GM21786 (cell line): Measurements from ENCODE around the gene CDY2A.
"Not testable (repeated sequence)": the region's sequence is repeated elsewhere in the genome, so short reads cannot be mapped to it uniquely, and the experiment has no call there.

ENCODE experiments used
- ATAC-seq: cut with Tn5 transposase; IDR thresholded peaks from one replicate; pipeline ENCODE4 v1.9.1; 2021; ENCODE audit not compliant: unreplicated experiment

The CDY2A gene

GRCh38 chrY:18025487-18025886 is at the start of gene CDY2A:
Gene CDY2A, plus strand, starts transcription at chrY:18025787. Its CDS starts 328 bp downstream, at chrY:18026115.
- not testable (repeated sequence) for ATAC-seq

DNA sequence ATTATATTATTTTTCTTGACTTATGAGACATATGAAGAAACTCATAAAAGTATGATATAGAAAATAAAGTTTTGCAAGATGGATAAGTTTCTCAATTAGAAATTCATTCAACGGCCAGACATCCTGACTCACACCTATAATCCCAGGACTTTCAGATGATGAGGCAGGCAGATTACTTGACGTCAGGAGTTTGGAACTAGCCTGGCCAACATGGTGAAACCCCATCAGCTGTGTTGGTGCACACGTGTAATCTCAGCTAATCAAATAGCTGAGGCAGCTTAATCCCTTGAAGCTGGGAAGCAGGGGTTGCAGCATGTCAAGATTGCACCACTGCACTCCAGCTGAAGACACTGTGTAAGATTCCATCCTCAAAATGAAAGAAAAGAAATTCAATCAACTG is 28.0 kb upstream of the CDY2A start:
- ATAC-seq: not testable (repeated sequence)

DNA sequence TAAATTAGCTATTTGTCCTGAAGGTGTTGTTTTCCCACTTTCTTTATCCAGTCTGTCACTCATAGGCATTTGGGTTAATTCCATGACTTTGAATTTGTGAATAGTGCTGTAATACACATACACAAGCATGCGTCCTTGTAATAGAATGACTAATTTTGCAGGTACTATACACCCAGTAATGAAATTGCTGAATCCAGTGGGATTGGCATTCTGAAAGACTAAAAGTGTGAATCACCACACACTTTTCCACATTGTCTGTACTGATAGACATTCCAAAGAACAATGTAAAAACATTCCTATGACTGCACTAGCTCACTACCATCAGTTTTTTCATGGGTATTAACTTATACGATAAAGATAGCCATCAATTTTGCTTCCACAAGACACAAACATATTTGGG is 27.3 kb upstream of the CDY2A start:
- ATAC-seq: not testable (repeated sequence)

GRCh38 chrY:18023897-18024296 is 1.7 kb upstream of the CDY2A start:
- ATAC-seq: not testable (repeated sequence)

GRCh38 chrY:18028845-18029244 is 3.3 kb downstream of the CDY2A start:
- not testable (repeated sequence) for ATAC-seq

DNA sequence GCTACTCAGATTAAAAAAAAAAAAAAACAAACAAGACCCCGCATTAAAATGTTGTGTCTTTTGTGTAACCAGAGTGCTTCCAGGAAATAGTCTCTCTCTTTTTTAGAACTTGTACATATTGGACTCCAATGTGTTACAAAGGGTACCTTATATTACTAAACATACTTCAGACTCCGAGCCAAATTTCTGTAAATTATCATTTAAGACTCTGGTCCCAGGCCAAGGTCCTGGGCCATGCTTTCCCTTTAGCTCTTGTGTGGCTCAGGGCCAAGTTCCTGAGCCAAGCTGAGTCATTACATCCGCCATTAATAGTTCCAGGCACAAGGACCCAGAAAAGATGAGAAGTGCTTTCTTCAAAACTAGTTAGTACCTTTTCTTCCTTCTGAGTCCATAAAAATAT is 4.6 kb downstream of the CDY2A start:
- ATAC-seq: not testable (repeated sequence)

- ATAC-seq: not testable (repeated sequence)
Observed at GRCh38 chrY:18034100-18034814, 8.7 kb downstream of the CDY2A start.

DNA sequence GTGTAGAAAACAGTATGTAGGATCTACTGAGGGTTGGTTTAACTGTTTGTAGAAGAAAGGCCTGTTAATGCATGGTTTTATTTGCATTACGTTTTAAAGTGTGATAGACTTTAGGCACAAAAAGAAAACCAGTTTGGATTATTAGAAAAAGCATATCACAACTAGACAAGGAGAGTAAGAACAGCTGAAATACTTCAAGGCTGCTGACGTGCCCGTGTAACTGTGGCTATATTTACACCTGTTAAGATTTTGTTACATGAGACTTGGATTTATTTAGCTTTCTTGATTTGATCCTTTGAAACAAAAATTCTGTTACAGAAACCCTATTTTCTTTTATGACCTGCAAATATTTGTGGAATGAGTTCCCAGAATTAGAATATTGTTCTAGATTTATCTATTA is 9.3 kb downstream of the CDY2A start:
- ATAC-seq: not testable (repeated sequence)

DNA sequence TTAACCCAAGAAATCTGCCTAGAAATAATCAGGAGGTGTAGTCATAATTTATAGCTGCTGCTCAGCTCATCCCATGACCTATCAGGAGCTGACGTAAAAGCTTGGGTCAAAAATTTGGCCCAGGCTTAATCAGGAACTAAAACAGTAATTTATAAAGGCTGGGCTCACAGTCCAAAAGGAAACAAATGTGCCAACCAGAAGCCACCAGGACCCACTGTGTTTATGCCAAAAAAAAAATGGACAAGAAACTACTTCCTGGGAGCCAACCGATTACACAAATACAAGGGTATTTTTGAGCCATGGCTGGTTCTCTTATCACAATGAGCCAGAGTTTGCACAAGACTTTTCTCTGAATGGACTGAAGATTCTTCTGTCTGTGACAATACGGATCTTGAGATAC is 19.4 kb downstream of the CDY2A start:
- ATAC-seq: not testable (repeated sequence)

- ATAC-seq: not testable (repeated sequence)
Observed at GRCh38 chrY:18048149-18049040, 22.8 kb downstream of the CDY2A start.

GRCh38 chrY:18049061-18049460 is 23.5 kb downstream of the CDY2A start:
- ATAC-seq: not testable (repeated sequence)

- ATAC-seq: not testable (repeated sequence)
Observed at GRCh38 chrY:18056473-18056872, 30.9 kb downstream of the CDY2A start.

- ATAC-seq: not testable (repeated sequence)
Observed at GRCh38 chrY:18073464-18073863, 47.9 kb downstream of the CDY2A start.
